Neural progenitor cell (in vitro differentiated cells): ENCODE measurements around the gene DPYD.

Experiments
- CTCF ChIP-seq: fragments of 200-600 bp; sonication (generic); IDR thresholded peaks from 2 replicates; pipeline ENCODE4 v1.5.1; 2017; ENCODE audit warnings: antibody characterized with exemption, mild to moderate bottlenecking
- EZH2 ChIP-seq: fragments of 200-600 bp; sonication (generic); IDR thresholded peaks from 2 replicates; pipeline ENCODE4 v1.6.1; 2017; ENCODE audit warnings: antibody characterized with exemption, mild to moderate bottlenecking, moderate library complexity

GRCh38 chr1:97502360-97502759 lies 418.5 kb downstream of the DPYD start:
- TF ChIP-seq CTCF (no peak), EZH2 (no peak)
